ENCODE data around the gene CNPY1.

DNA sequence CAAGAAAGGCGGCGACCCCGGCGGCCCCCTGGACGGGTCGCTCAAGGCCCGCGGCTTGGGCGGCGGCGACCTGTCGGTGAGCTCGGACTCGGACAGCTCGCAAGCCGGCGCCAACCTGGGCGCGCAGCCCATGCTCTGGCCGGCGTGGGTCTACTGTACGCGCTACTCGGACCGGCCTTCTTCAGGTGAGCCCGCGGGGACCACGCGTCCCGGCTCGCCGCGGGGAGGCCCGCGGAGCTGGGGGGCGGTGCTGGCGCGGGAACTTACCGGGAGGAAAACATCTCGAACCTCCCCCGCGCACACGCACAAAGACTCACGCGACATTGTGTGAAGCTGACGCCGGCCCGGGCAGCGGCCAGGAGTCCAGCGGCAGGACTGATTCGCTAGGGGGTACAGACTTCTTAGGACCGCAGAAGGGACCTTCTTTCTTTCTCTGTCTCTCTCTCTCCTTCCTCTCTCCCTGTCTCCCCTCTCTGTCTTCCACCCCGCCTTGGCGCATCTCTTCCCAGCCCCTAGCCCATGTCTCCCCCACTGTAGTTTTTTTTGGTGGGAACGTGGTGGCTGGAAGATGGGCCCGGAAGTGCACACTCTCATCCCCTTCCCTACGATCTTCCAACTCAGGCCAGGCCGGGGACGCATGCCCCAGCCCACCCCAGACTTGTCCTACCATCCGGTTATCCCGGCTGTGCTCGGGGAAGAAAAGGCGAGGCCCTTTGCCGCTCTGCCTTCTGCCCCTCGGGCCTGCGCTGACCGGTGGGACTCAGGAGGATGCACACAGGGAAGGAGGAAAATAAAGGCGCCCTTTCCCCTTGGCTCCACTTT lies 87.3 kb downstream of the CNPY1 start:
- TF ChIP-seq POLR2A (IDR thresholded peaks at IDR 0.05): no peak
- TF ChIP-seq, protein P1, sequence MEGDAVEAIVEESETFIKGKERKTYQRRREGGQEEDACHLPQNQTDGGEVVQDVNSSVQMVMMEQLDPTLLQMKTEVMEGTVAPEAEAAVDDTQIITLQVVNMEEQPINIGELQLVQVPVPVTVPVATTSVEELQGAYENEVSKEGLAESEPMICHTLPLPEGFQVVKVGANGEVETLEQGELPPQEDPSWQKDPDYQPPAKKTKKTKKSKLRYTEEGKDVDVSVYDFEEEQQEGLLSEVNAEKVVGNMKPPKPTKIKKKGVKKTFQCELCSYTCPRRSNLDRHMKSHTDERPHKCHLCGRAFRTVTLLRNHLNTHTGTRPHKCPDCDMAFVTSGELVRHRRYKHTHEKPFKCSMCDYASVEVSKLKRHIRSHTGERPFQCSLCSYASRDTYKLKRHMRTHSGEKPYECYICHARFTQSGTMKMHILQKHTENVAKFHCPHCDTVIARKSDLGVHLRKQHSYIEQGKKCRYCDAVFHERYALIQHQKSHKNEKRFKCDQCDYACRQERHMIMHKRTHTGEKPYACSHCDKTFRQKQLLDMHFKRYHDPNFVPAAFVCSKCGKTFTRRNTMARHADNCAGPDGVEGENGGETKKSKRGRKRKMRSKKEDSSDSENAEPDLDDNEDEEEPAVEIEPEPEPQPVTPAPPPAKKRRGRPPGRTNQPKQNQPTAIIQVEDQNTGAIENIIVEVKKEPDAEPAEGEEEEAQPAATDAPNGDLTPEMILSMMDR (IDR thresholded peaks at IDR 0.05 in 4 of 5, conservative IDR thresholded peaks at IDR 0.05 in 1 of 5): no peak

Data from gastrocnemius medialis (tissue), 4 donors.